Measurements from ENCODE around the gene PLEKHG4. TPM values are rescaled to one million over a fixed set of nuclear protein-coding genes. Genes with fewer than 3 reads are reported as not detected.

Gene PLEKHG4
- total RNA-seq, 1 donor from 2014 or later = 1.1 TPM

DNA sequence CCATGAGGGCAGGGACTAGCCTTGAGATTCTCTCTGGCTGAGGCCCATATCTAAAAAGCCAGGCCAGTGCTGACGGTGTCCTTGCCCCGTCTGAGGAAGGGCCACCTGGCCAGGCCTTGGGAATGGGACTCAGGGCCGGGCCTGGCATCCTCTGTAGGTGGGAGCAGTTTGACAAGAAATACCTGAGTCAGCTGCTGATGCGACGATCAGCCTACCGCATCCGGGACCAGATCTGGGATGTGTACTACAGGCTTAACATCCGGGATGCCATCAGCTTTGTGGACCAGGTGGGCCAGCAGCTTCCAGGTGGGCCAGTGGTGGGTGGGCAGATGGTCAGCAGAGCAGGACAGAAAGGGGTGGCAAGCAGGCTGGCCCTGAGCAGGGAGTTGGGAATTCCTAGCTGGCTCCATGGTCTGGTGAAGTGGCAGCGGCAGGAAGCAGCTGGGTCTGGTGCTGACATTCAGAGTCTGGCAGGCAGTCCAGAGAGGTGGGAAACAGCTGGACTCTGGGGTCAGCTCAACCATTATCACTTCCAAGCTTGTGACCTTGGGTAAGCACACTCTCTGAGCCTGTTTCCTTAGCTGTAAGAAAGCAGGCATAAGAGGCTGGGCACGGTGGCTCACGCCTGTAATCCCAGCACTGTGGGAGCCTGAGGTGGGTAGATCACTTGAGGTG lies 21.0 kb upstream of the PLEKHG4 start:
- no peak for DNase-seq (ENCODE audit: missing footprints)
- intact Hi-C loops (cut with DNase I) = no loop called here
- ATAC-seq = no peak

DNA sequence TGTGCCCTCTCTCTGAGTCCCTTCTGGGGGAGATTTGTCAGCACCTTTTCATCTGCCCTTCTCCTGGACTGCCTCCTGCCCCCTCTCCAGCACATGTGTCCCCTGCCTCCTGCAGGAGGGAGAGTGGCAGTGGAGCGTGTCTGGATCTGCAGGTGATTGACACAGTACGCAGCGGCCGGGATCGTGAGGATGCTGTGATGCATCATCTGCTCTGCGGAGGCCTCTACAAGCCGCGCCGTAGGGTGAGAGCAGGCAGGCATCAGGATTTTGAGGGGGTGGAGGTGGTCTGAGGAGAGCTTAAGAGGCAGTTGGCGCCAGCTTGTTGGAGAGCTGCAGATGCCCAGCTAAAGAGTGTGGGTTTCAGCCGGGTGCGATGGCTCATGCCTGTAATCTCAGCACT lies 19.6 kb upstream of the PLEKHG4 start:
- intact Hi-C loops (cut with DNase I) = loop anchor here (5.0 kb wide), 1 partner anchor 138 kb away; no protein-coding TSS in a partner anchor
- no peak for ATAC-seq
- DNase-seq (ENCODE audit: missing footprints) = no peak

DNA sequence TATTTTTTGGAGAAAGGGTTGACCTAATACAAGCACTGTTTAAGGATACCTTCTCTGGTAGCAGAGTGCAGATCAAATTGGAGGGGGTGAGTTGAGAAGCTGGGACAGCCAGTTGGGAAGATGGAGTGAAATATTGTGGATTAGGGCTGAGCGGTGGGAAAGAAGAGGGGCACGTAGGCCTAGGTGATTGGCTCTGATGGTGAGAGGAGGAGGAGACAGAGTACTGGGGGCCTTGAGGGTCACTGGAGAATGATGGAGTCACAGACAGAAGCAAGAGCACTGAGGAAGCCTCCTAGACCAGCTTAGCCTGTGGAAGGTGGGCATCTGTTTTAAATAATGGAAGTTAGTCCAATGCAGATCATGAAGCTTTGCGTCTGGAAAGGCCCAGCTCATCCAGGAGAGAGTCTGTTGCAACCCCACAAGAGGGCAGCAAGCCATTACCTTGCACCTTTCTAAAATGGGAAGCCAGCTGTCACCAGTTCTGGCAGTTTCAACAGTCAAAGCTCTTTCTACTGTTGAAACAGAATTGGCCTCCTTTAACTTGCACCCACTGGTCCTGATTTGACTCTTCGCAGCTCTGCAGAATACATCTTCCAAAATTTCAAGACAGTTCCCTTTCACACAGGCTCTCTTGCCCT lies 18.8 kb upstream of the PLEKHG4 start:
- ATAC-seq = peak; percentile 62
- intact Hi-C loops (cut with DNase I) = loop anchor here (1.0 to 5.0 kb wide), 2 partner anchors 137 to 156 kb away; partner anchors contain the start of gene ZDHHC1
- no peak for DNase-seq (ENCODE audit: missing footprints)

DNA sequence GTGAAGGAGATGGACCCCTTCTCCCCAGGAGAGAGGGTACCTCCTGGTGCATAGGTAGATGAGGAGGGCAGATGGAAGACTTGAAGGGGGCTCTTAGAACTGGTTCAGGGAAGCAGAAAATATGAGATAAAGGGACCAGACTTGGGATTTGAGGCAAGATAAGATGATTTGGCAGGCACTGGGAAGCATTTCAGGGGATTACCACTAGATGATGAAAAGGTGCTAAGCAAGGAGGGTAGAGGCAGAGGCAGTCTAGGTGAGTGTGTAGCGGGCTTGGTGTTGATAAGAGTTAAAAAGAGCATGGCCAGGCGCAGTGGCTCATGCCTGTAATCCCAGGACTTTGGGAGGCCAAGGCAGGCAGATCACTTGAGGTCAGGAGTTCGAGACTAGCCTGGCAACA lies 16.1 kb upstream of the PLEKHG4 start:
- ATAC-seq = no peak
- no peak for DNase-seq (ENCODE audit: missing footprints)
- intact Hi-C loops (cut with DNase I) = loop anchor here (5.0 kb wide), 1 partner anchor 134 kb away; no protein-coding TSS in a partner anchor

DNA sequence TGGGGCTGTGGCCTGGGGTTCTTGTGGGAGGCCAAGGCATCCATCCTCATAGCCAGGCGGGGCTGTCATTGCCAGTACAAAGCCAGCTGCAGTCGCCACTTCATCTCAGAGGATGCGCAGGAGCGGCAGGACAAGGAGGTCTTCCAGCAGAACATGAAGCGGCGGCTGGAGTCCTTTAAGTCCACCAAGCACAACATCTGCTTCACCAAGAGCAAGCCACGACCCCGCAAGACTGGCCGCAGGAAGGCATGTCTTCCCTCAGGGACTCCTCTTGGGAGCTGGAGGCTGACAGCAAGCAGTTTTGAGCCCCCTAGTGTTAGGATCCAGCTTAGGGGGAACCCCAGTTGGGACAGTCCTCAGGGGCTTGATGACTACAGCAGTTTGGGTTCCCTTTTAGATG lies 15.1 kb upstream of the PLEKHG4 start:
- intact Hi-C loops (cut with DNase I) = loop anchor here (5.0 kb wide), 1 partner anchor 133 kb away; no protein-coding TSS in a partner anchor
- ATAC-seq (no peak), DNase-seq (ENCODE audit: missing footprints) (no peak)

DNA sequence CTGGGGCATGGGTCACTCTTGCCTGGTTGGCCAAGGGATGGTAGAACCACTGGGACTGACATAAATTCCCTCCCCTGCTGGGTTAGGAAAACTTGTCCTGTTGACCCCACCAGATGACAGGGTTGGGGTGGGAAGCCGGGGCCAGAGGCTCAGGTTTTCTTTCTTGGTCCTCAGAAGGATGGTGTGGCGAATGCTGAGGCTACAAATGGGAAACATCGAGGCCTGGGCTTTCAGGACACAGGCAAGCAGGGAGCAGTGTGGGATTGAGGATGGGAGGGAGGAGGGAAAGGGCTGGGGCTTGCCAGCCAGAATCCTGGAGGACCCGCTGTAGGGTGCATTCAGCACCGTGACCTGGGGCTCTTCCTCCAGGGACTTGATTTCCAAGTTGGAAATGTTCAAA lies 14.5 kb upstream of the PLEKHG4 start:
- ATAC-seq (no peak), DNase-seq (ENCODE audit: missing footprints) (no peak)
- intact Hi-C loops (cut with DNase I) = loop anchor here (5.0 kb wide), 1 partner anchor 132 kb away; no protein-coding TSS in a partner anchor

DNA sequence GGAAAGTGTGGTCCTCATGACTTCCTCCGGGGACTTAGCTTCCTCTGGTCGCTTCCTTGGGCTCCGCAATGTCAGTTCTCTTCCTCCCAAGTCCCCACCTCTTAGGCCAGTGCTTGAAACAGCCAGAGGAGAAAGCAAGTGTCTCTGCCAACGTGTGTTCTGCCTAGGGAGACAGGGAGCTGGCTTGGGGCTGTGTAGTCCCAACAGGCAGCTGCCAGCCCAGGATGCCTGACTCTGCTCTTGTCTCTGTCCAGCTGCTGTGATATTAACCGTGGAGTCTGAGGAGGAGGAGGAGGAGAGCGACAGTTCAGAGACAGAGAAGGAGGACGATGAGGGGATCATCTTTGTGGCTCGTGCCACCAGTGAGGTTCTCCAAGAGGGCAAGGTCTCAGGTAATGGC lies 13.5 kb upstream of the PLEKHG4 start:
- ATAC-seq (no peak), DNase-seq (ENCODE audit: missing footprints) (no peak)
- intact Hi-C loops (cut with DNase I) = no loop called here

DNA sequence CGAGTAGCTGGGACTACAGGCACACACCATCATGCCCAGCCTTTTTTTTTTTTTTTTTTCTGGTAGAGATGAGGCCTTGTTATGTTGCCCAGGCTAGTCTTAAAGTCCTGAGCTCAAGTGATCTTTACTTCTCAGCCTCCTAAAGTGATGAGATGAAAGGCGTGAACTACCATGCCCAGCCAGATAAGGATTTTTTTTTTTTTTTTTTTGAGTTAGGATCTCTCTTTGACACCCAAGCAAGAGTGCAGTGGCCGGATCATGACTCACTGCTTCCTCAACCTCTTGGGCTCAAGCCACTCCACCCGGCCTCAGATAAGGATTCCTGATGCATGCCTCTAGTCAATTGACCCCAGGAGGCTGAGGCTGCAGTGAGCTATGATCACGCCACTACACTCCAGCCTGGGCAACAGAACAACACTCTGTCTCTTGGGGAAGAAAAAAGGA lies 11.2 kb upstream of the PLEKHG4 start:
- ATAC-seq (peak; percentile 75), DNase-seq (ENCODE audit: missing footprints) (peak; percentile 71)
- intact Hi-C loops (cut with DNase I) = no loop called here

DNA sequence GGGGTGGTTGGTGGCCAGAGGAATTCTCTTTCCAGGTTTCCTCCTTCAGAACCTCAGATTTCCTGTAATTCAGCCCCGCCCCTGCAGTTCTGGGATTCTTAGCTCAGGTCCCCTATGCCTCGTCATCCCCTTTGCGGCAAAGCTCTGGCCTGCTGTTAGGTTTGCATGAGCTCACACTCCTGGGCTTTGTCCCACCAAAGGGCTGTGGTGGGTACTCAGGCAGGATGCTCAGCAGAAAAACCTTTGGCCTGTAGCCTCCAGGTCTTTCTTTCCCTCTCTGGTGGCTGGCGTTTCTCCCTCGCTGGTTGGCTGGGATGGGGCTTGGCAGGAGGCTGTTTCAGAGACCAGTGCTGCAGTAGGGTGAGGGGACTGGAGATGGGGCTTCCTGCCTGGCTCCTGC lies 9.6 kb upstream of the PLEKHG4 start:
- ATAC-seq (no peak), DNase-seq (ENCODE audit: missing footprints) (peak; percentile 51)
- intact Hi-C loops (cut with DNase I) = no loop called here

DNA sequence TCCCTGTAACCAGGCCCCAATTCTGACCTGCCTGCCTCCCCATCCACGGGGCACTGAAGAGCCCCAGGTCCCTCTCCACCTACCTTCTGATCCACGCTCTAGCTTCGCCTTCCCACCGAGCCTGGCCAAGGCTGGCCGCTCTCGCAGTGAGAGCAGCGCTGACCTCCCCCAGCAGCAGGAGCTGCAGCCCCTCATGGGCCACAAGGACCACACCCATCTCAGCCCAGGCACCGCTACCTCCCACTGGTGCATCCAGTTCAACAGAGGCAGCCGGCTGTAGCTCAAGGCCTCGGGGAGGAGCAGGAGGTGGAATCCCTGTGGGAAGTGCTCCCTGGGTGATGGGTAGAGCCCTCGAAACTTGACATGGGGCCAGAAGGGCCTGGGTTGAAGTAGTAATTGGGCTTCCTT lies 8.4 kb upstream of the PLEKHG4 start:
- intact Hi-C loops (cut with DNase I) = no loop called here
- DNase-seq (ENCODE audit: missing footprints) = no peak
- ATAC-seq = no peak

DNA sequence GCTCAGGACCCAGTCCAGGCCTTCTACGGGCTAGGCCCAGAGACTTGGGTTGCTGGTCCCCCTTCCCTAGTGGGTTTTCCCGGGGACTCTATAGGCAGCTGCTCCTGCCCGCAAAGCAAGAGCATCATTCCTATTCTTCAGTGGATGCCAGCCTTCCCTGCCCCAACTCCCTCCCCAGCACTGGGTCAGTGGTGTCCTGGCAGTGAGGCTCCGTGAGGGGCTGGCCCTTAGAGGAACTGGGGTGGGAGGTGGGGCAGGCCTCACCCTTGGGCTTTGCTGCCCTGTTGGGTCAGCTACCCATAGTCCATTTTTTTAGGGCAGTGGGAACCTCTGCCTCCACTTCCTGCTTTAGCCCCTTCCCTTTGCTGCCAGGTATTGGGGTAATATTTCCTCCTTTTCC lies 7.9 kb upstream of the PLEKHG4 start:
- intact Hi-C loops (cut with DNase I) = no loop called here
- DNase-seq (ENCODE audit: missing footprints) (no peak), ATAC-seq (no peak)

DNA sequence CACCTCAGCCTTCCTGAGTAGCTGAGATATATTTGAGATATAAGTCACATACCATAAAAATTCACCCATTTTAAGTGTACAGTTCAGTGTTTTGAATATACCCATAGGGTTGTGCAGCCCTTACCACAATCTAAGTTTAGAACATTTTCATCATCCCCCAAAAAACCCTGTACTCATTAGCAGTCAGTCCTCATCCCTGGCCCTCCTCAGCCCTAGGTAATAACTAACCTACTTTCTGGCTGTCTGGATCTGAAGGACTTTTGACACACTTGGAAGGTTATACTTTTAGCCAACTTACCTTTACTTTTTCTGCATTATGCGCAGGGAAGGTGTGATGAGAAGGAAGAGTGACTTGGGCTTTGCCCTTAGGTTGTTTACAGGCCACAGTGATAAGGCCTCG lies 4.0 kb upstream of the PLEKHG4 start:
- DNase-seq (ENCODE audit: missing footprints) = no peak
- no peak for ATAC-seq
- intact Hi-C loops (cut with DNase I) = no loop called here

DNA sequence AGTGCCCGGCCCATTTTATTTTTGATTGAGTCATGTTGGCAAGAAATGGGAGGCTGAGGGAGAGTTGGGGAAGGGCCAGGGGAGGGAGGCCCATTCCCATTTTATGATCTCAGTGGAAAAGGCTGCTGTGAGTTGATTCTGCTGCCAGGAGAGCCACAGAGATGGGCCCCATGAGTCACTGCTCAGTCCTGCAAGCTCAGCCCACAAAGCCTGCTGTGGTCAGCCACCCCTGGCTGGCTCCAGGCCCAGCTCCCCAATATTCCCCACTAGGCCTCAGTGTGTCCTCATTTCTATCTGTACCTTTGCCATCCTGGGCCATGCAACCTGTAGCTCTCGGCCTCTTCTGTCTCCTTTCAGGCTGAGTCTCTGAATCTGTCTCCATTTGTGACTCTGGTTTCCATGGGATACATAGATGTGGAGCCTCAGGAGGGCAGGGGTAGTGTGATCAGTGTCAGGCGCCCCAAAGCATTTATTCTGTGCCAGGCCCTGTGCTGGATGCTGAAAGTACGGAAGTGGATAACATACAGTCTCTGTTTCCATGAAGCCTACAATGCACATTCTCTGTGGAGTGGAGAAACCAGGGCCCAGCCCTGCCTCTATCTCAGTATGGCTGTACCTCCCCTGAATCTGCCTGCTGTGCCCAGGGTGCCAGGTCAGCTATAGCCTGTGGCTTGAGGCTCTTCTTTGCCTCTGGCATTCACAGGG lies 1.9 kb upstream of the PLEKHG4 start:
- intact Hi-C loops (cut with DNase I) = no loop called here
- ATAC-seq (no peak), DNase-seq (ENCODE audit: missing footprints) (no peak)

DNA sequence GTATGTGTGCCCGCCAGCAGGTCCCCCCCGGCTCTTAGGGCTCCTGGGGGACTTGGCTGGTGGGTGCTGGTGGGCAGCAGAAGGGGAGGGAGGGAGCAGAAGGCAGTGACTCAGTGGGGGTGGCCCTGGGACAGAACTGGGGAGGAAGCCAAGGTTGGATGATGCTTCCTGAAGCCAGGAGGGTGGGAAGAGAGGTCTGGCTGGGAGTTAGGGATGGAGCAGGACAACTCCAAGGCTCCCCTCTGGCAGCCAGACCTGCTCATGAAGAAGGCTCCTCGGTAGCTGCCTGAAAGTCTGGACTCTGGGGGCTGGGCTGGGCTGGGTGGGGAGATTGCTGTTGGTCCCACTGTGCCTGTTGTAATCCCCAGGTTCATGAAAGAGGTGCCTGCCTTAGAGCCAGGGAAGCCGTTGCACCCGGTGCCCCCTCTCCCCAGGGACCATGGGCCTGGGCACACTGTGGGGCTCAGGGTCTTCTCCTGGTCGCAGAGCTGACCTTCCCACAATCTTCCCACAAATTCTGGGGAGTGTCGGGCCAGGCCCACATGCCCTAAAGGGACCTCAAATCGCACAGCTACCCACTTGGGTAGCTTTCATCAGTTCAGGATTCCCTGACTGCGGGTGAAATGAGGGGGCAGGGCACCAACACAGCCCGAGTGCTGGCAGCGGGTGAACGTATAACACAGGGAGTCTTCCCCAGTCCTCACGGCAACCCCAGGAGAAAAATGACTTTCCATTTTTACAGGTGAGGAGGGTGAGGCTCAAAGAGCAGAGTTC lies 1.1 kb upstream of the PLEKHG4 start:
- DNase-seq (ENCODE audit: missing footprints) = no peak
- no peak for ATAC-seq
- intact Hi-C loops (cut with DNase I) = no loop called here

DNA sequence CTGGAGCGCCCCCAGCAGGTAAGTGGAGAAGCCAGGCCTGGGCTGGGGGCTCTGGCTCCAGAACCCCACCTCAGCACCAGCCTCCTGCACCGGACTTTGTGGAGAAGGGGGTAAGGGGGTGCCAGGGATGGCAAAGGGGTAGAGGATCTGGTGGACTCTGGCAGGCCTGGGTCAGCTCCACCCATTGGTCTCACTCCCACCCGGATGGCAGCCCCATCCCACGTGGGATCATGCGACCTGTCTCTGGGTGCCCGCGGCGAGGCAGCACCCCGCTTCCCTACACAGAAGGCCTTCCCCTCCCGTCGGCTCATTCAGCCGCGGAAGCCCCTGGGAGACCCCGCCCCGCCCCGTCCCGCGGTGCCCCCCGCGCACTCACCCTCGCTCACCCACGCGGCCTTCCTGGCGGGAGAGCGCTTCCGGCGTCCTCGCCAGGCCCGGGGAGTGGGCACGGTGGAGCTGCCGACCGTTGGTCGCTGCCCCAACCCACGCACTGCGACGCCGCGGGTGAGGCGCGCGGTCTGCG lies 498 bp upstream of the PLEKHG4 start:
- intact Hi-C loops (cut with DNase I) = no loop called here
- ATAC-seq (peak; percentile 3), DNase-seq (ENCODE audit: missing footprints) (no peak)

DNA sequence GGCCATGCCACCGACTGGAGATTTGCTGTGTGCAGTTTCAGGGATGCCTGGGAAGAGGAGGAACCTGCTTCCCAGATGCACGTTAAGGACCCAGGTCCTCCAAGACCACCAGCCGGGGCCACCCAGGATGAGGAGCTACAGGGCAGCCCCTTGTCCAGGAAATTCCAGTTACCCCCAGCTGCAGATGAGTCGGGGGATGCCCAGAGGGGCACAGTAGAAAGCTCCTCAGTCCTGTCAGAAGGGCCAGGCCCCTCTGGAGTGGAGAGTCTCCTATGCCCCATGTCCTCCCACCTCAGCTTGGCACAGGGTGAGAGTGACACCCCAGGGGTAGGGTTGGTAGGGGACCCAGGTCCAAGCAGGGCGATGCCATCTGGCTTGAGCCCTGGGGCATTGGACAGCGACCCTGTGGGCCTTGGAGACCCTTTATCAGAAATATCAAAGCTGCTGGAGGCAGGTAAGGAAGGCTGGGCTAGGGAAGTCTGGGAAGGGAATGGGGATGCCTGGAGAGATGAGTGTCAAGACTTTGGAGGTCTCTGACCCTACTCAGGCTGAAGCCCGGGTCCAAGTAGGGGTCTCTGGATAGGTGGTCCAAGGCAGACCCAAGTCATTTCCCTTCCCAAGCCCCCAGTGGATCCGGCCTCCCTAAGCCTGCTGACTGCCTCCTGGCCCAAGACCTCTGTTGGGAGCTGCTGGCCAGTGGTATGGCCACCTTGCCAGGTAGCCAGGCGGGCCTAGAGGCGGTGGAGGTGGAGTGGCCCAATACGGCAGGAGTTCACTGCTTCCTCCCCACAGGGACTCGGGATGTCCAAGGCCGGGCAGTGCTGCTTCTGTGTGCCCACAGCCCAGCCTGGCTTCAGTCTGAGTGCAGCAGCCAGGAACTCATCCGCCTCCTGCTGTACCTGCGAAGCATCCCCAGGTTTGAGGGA lies 1.0 kb downstream of the PLEKHG4 start:
- DNase-seq (ENCODE audit: missing footprints) (no peak), ATAC-seq (no peak)
- intact Hi-C loops (cut with DNase I) = loop anchor here (10.0 kb wide), 1 partner anchor 306 kb away; no protein-coding TSS in a partner anchor

DNA sequence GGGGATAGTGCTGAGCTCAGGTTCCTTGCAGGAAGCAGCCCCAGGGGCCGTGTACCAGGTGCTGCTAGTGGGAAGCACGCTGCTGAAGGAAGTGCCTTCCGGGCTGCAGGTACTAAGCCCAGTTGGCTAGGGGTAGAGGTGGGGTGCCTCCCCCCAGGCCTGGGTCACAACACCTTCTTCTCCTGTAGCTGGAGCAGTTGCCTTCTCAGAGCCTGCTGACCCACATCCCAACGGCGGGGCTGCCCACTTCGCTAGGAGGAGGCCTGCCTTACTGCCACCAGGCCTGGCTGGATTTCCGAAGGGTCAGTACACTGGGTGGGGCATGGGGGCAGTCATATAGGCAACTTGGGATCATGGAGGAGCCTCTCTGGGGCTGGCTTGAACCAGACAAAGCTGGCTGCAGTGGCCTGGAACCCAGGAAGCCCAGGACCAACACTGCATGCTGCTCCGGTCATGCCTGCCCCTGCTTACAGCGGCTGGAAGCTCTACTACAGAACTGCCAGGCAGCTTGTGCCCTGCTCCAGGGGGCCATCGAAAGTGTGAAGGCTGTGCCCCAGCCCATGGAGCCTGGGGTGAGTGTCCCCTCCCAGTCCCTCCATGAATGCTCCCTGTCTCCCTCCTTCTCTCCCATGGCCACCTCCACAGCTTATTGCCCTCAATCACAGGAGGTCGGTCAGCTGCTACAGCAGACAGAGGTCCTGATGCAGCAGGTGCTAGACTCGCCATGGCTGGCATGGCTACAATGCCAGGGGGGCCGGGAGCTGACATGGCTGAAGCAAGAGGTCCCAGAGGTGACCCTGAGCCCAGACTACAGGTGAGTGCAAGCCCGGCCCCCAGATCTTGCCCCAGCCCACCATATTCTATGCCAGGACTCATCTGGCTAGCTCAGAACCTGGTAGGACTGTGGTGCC lies 2.5 kb downstream of the PLEKHG4 start:
- DNase-seq (ENCODE audit: missing footprints) = no peak
- intact Hi-C loops (cut with DNase I) = loop anchor here (10.0 kb wide), 1 partner anchor 307 kb away; no protein-coding TSS in a partner anchor
- no peak for ATAC-seq

All from Right ventricle myocardium inferior (tissue), 1 donor.